Activated T-helper 1 cell treated with Interleukin-2 at 50 U/mL for 16 hours (primary cell): ENCODE measurements around the gene CDAN1.
"Not testable (repeated sequence)": the region's sequence is repeated elsewhere in the genome, so short reads cannot be mapped to it uniquely, and the experiment has no call there.

Experiments used
- DNase-seq: peaks from one replicate; pipeline ENCODE4 v3.0.0-alpha.2; 2020; ENCODE audit warnings: low read depth

CDAN1 gene

GRCh38 chr15:42710662-42711061 is 26.3 kb downstream of the CDAN1 start:
- DNase-seq: no peak

- DNase-seq: no peak
Measured at GRCh38 chr15:42707873-42708544, 28.9 kb downstream of the CDAN1 start.

GRCh38 chr15:42707068-42707467 is 29.9 kb downstream of the CDAN1 start:
- no peak for DNase-seq

GRCh38 chr15:42705336-42705735 is 31.6 kb downstream of the CDAN1 start:
- no peak for DNase-seq

GRCh38 chr15:42704492-42704926 is 32.4 kb downstream of the CDAN1 start:
- DNase-seq: peak; percentile 21

GRCh38 chr15:42696626-42697025 is 40.3 kb downstream of the CDAN1 start:
- DNase-seq: no peak

- DNase-seq: no peak
Measured at GRCh38 chr15:42695527-42696071, 41.3 kb downstream of the CDAN1 start.

- no peak for DNase-seq
Measured at GRCh38 chr15:42694398-42694797, 42.5 kb downstream of the CDAN1 start.

GRCh38 chr15:42693942-42694341 is 43.0 kb downstream of the CDAN1 start:
- DNase-seq: no peak

- no peak for DNase-seq
Measured at GRCh38 chr15:42693496-42693895, 43.4 kb downstream of the CDAN1 start.

GRCh38 chr15:42692997-42693396 is 43.9 kb downstream of the CDAN1 start:
- DNase-seq: no peak

GRCh38 chr15:42692536-42692935 is 44.4 kb downstream of the CDAN1 start:
- no peak for DNase-seq

- no peak for DNase-seq
Measured at GRCh38 chr15:42691770-42692169, 45.2 kb downstream of the CDAN1 start.

GRCh38 chr15:42691308-42691707 is 45.6 kb downstream of the CDAN1 start:
- no peak for DNase-seq

GRCh38 chr15:42688301-42688700 is 48.6 kb downstream of the CDAN1 start:
- DNase-seq: no peak

- DNase-seq: no peak
Measured at GRCh38 chr15:42687740-42688139, 49.2 kb downstream of the CDAN1 start.

- no peak for DNase-seq
Measured at GRCh38 chr15:42686281-42686680, 50.6 kb downstream of the CDAN1 start.

GRCh38 chr15:42681119-42681518 is 55.8 kb downstream of the CDAN1 start:
- no peak for DNase-seq

GRCh38 chr15:42680142-42680482 is 56.8 kb downstream of the CDAN1 start:
- DNase-seq: not testable (repeated sequence)

GRCh38 chr15:42679285-42680141 is 57.4 kb downstream of the CDAN1 start:
- DNase-seq: no peak

GRCh38 chr15:42675021-42675420 is 61.9 kb downstream of the CDAN1 start:
- no peak for DNase-seq

- DNase-seq: no peak
Measured at GRCh38 chr15:42674472-42674871, 62.5 kb downstream of the CDAN1 start.
